SIG-M5 (cell line): Measurements from ENCODE around the gene DPP8.
"Not testable (repeated sequence)": the region's sequence is repeated elsewhere in the genome, so short reads cannot be mapped to it uniquely, and the experiment has no call there.

ENCODE experiments used
- DNase-seq: peaks from one replicate; lab custom pipeline; 2025; lab: John Stamatoyannopoulos, UW

The DPP8 gene

GRCh38 chr15:65524226-65524625 lies 6.7 kb upstream of the DPP8 start:
- DNase-seq = no peak

GRCh38 chr15:65521350-65521749 lies 3.9 kb upstream of the DPP8 start:
- no peak for DNase-seq

- DNase-seq = no peak
These were observed 1.3 kb upstream of the DPP8 start for GRCh38 chr15:65518633-65519285.

GRCh38 chr15:65517866-65518207 lies 348 bp upstream of the DPP8 start:
- DNase-seq = no peak

GRCh38 chr15:65512807-65513416 lies 4.6 kb downstream of the DPP8 start:
- no peak for DNase-seq

- DNase-seq = no peak
These were observed 5.3 kb downstream of the DPP8 start for GRCh38 chr15:65512189-65512588.

GRCh38 chr15:65509321-65509720 lies 8.2 kb downstream of the DPP8 start:
- no peak for DNase-seq

- DNase-seq = no peak
These were observed 23.4 kb downstream of the DPP8 start for GRCh38 chr15:65494076-65494475.

- no peak for DNase-seq
These were observed 32.6 kb downstream of the DPP8 start for GRCh38 chr15:65484876-65485275.

GRCh38 chr15:65476903-65477302 lies 40.6 kb downstream of the DPP8 start:
- DNase-seq = no peak

GRCh38 chr15:65470866-65471265 lies 46.6 kb downstream of the DPP8 start:
- DNase-seq = no peak

- no peak for DNase-seq
These were observed 49.1 kb downstream of the DPP8 start for GRCh38 chr15:65468229-65468909.

GRCh38 chr15:65466901-65467300 lies 50.6 kb downstream of the DPP8 start:
- no peak for DNase-seq

- DNase-seq = not testable (repeated sequence)
These were observed 54.4 kb downstream of the DPP8 start for GRCh38 chr15:65463096-65463495.

GRCh38 chr15:65460741-65461347 lies 56.6 kb downstream of the DPP8 start:
- no peak for DNase-seq

GRCh38 chr15:65455256-65455655 lies 62.2 kb downstream of the DPP8 start:
- not testable (repeated sequence) for DNase-seq

GRCh38 chr15:65451989-65452388 lies 65.5 kb downstream of the DPP8 start:
- no peak for DNase-seq

- DNase-seq = no peak
These were observed 66.9 kb downstream of the DPP8 start for GRCh38 chr15:65450556-65450955.

- DNase-seq = no peak
These were observed 70.3 kb downstream of the DPP8 start for GRCh38 chr15:65447145-65447544.

GRCh38 chr15:65434201-65434600 lies 83.3 kb downstream of the DPP8 start:
- DNase-seq = no peak

GRCh38 chr15:65431731-65432130 lies 85.8 kb downstream of the DPP8 start:
- DNase-seq = no peak

- DNase-seq = no peak
These were observed 91.2 kb downstream of the DPP8 start for GRCh38 chr15:65426216-65426853.

- no peak for DNase-seq
These were observed 92.8 kb downstream of the DPP8 start for GRCh38 chr15:65424683-65425082.
